ENCODE data around the gene POP5.
"Not testable (repeated sequence)": the region's sequence is repeated elsewhere in the genome, so short reads cannot be mapped to it uniquely, and the experiment has no call there.

POP5 gene

GRCh38 chr12:120602416-120602815, 21.2 kb upstream of the POP5 start:
- H3K36me3 ChIP-seq (ENCODE audit: control insufficient read depth, insufficient read depth, low read length); H3K9me3 ChIP-seq (ENCODE audit: control insufficient read depth, low read length); H3K27me3 ChIP-seq (ENCODE audit: control insufficient read depth, insufficient read depth, low read length); H3K9ac ChIP-seq (ENCODE audit: low read length); H3K4me3 ChIP-seq (ENCODE audit: low read length): not testable (repeated sequence)
- peaks cover 14% of the 10 kb centered on the region for H3K4me1 ChIP-seq (ENCODE audit: control insufficient read depth, insufficient read depth, low read length)

GRCh38 chr12:120599672-120600552, 18.7 kb upstream of the POP5 start:
- Histone ChIP-seq H3K27me3 (ENCODE audit: control insufficient read depth, insufficient read depth, low read length) (peaks cover 5% of the 10 kb centered on the region), H3K4me3 (ENCODE audit: low read length) (no peak overlapping the region), H3K4me1 (ENCODE audit: control insufficient read depth, insufficient read depth, low read length) (peaks cover 14% of the 10 kb centered on the region), H3K36me3 (ENCODE audit: control insufficient read depth, insufficient read depth, low read length) (no peaks in the 10 kb centered on the region), H3K9me3 (ENCODE audit: control insufficient read depth, low read length) (no peaks in the 10 kb centered on the region), H3K9ac (ENCODE audit: low read length) (no peak overlapping the region)

- Histone ChIP-seq H3K4me1 (ENCODE audit: control insufficient read depth, insufficient read depth, low read length) (peaks cover 14% of the 10 kb centered on the region), H3K36me3 (ENCODE audit: control insufficient read depth, insufficient read depth, low read length) (no peaks in the 10 kb centered on the region), H3K9me3 (ENCODE audit: control insufficient read depth, low read length) (no peaks in the 10 kb centered on the region), H3K9ac (ENCODE audit: low read length) (no peak overlapping the region), H3K4me3 (ENCODE audit: low read length) (no peak overlapping the region), H3K27me3 (ENCODE audit: control insufficient read depth, insufficient read depth, low read length) (peaks cover 5% of the 10 kb centered on the region)
Observed at GRCh38 chr12:120598674-120599463, 17.7 kb upstream of the POP5 start.

GRCh38 chr12:120597861-120598260, 16.7 kb upstream of the POP5 start:
- peaks cover 5% of the 10 kb centered on the region for H3K27me3 ChIP-seq (ENCODE audit: control insufficient read depth, insufficient read depth, low read length)
- H3K4me3 ChIP-seq (ENCODE audit: low read length) = no peak overlapping the region
- H3K4me1 ChIP-seq (ENCODE audit: control insufficient read depth, insufficient read depth, low read length) = peaks cover 14% of the 10 kb centered on the region
- no peak overlapping the region for H3K9ac ChIP-seq (ENCODE audit: low read length)
- no peaks in the 10 kb centered on the region for H3K36me3 ChIP-seq (ENCODE audit: control insufficient read depth, insufficient read depth, low read length)
- no peaks in the 10 kb centered on the region for H3K9me3 ChIP-seq (ENCODE audit: control insufficient read depth, low read length)

- Histone ChIP-seq H3K36me3 (ENCODE audit: control insufficient read depth, insufficient read depth, low read length) (no peaks in the 10 kb centered on the region), H3K9me3 (ENCODE audit: control insufficient read depth, low read length) (no peaks in the 10 kb centered on the region), H3K27me3 (ENCODE audit: control insufficient read depth, insufficient read depth, low read length) (peaks cover 5% of the 10 kb centered on the region), H3K4me3 (ENCODE audit: low read length) (no peak overlapping the region), H3K4me1 (ENCODE audit: control insufficient read depth, insufficient read depth, low read length) (peaks cover 10% of the 10 kb centered on the region), H3K9ac (ENCODE audit: low read length) (no peak overlapping the region)
Observed at GRCh38 chr12:120596901-120597300, 15.7 kb upstream of the POP5 start.

GRCh38 chr12:120592121-120593049, 11.2 kb upstream of the POP5 start:
- Histone ChIP-seq H3K36me3 (ENCODE audit: control insufficient read depth, insufficient read depth, low read length) (no peaks in the 10 kb centered on the region), H3K9ac (ENCODE audit: low read length) (no peak overlapping the region), H3K27me3 (ENCODE audit: control insufficient read depth, insufficient read depth, low read length) (peaks cover under 1% of the 10 kb centered on the region), H3K9me3 (ENCODE audit: control insufficient read depth, low read length) (no peaks in the 10 kb centered on the region), H3K4me1 (ENCODE audit: control insufficient read depth, insufficient read depth, low read length) (peaks cover 9% of the 10 kb centered on the region), H3K4me3 (ENCODE audit: low read length) (no peak overlapping the region)

- Histone ChIP-seq H3K9ac (ENCODE audit: low read length) (no peak overlapping the region), H3K4me1 (ENCODE audit: control insufficient read depth, insufficient read depth, low read length) (peaks cover 9% of the 10 kb centered on the region), H3K27me3 (ENCODE audit: control insufficient read depth, insufficient read depth, low read length) (no peaks in the 10 kb centered on the region), H3K4me3 (ENCODE audit: low read length) (no peak overlapping the region), H3K36me3 (ENCODE audit: control insufficient read depth, insufficient read depth, low read length) (no peaks in the 10 kb centered on the region), H3K9me3 (ENCODE audit: control insufficient read depth, low read length) (no peaks in the 10 kb centered on the region)
Observed at GRCh38 chr12:120590741-120591407, 9.7 kb upstream of the POP5 start.

- no peak overlapping the region for H3K9ac ChIP-seq (ENCODE audit: low read length)
- H3K27me3 ChIP-seq (ENCODE audit: control insufficient read depth, insufficient read depth, low read length) = no peaks in the 10 kb centered on the region
- no peaks in the 10 kb centered on the region for H3K36me3 ChIP-seq (ENCODE audit: control insufficient read depth, insufficient read depth, low read length)
- peaks cover 14% of the 10 kb centered on the region for H3K4me1 ChIP-seq (ENCODE audit: control insufficient read depth, insufficient read depth, low read length)
- H3K4me3 ChIP-seq (ENCODE audit: low read length) = no peak overlapping the region
- H3K9me3 ChIP-seq (ENCODE audit: control insufficient read depth, low read length) = no peaks in the 10 kb centered on the region
Observed at GRCh38 chr12:120588948-120589930, 8.0 kb upstream of the POP5 start.

- Histone ChIP-seq H3K36me3 (ENCODE audit: control insufficient read depth, insufficient read depth, low read length) (no peaks in the 10 kb centered on the region), H3K4me3 (ENCODE audit: low read length) (no peak overlapping the region)
Observed at GRCh38 chr12:120588371-120588770, 7.2 kb upstream of the POP5 start.

GRCh38 chr12:120586860-120587259, 5.7 kb upstream of the POP5 start:
- H3K4me1 ChIP-seq (ENCODE audit: control insufficient read depth, insufficient read depth, low read length) = peaks cover 22% of the 10 kb centered on the region
- H3K9ac ChIP-seq (ENCODE audit: low read length) = no peak overlapping the region
- H3K27me3 ChIP-seq (ENCODE audit: control insufficient read depth, insufficient read depth, low read length) = no peaks in the 10 kb centered on the region
- H3K36me3 ChIP-seq (ENCODE audit: control insufficient read depth, insufficient read depth, low read length) = no peaks in the 10 kb centered on the region
- no peak overlapping the region for H3K4me3 ChIP-seq (ENCODE audit: low read length)
- H3K9me3 ChIP-seq (ENCODE audit: control insufficient read depth, low read length) = no peaks in the 10 kb centered on the region

More at GRCh38 chr12:120588371-120588770, 7.2 kb upstream of the POP5 start:
- Histone ChIP-seq H3K9me3 (ENCODE audit: control insufficient read depth, low read length) (no peaks in the 10 kb centered on the region), H3K27me3 (ENCODE audit: control insufficient read depth, insufficient read depth, low read length) (no peaks in the 10 kb centered on the region), H3K9ac (ENCODE audit: low read length) (no peak overlapping the region), H3K4me1 (ENCODE audit: control insufficient read depth, insufficient read depth, low read length) (peaks cover 20% of the 10 kb centered on the region)
